ENCODE data around the gene TMEM18.

DNA sequence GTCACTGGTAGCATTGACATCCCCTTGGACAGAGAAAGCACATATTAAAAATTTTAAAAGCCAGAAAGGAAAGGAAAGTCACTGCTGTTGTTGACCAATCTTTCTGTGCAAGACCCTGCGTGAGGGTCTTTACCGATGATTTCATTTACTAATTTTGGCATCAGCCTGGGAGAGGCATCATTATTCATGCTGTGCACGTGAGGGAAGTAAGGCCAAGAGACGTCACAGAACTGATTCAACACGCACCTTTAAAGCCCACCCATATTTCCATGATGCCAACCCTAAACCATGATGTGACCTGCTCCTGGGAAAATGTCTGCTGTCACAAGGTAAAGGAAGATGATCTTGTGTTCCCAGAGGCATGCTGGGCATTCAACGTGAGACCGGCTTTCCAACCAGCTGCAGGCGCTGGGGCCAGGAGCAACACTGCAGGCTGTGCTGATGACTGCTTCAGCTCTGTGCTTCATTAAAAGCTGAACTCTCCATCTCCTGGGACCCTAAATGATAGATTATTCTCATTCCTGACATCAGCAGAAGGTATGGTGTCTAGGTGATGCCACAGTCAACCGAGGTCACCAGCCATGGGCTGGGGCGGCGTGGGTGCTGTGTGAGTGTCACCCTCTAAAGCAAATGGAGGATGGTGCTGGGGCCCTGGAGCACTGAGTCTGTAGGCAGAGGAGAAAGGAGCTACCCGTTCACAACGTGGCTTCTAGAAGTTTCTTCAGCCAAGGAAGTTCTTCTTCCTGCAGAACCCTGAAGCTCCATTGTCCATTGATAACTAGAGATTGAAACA is 53.9 kb downstream of the TMEM18 start:
- TF ChIP-seq, protein P1, sequence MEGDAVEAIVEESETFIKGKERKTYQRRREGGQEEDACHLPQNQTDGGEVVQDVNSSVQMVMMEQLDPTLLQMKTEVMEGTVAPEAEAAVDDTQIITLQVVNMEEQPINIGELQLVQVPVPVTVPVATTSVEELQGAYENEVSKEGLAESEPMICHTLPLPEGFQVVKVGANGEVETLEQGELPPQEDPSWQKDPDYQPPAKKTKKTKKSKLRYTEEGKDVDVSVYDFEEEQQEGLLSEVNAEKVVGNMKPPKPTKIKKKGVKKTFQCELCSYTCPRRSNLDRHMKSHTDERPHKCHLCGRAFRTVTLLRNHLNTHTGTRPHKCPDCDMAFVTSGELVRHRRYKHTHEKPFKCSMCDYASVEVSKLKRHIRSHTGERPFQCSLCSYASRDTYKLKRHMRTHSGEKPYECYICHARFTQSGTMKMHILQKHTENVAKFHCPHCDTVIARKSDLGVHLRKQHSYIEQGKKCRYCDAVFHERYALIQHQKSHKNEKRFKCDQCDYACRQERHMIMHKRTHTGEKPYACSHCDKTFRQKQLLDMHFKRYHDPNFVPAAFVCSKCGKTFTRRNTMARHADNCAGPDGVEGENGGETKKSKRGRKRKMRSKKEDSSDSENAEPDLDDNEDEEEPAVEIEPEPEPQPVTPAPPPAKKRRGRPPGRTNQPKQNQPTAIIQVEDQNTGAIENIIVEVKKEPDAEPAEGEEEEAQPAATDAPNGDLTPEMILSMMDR (IDR thresholded peaks at IDR 0.05): no peak
- TF ChIP-seq POLR2A (IDR thresholded peaks at IDR 0.05): no peak
